Stimulated activated naive CD8-positive, alpha-beta T cell treated with anti-CD3 and anti-CD28 coated beads, Interleukin-15, Interleukin-2, amounts not matched to agents 100 U/mL and 50 U/mL, for 24 hours (primary cell): ENCODE results near the gene UGT2B7.
"Not testable (repeated sequence)": the region's sequence is repeated elsewhere in the genome, so short reads cannot be mapped to it uniquely, and the experiment has no call there.

Experiments used
- ATAC-seq: fragments of 150-1000 bp; cut with Tn5 transposase; one replicate; pipeline ENCODE4 v1.10.0; 2021
- DNase-seq: peaks from one replicate; pipeline ENCODE4 v3.0.0; 2021

Gene UGT2B7

GRCh38 chr4:69088473-69088872, 7.8 kb upstream of the UGT2B7 start:
- DNase-seq (no peak), ATAC-seq (no peak)

DNA sequence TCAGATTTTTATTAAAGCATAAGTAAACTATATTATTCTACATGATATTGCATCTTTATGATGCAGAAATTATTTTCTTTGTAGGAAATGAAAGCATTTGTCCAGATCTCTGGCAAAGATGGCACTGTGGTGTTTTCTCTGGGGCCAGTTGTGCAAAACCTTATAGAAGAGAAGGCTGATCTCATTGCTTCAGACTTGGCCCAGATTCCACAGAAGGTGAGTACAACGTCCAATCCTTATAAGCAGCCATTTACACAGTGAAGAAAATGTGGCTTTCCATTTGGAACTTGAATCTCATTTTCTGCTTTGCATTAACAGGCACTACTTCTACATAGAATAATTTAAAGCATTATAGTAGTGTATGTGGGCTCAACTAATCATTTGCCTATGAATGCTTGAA, 6.9 kb upstream of the UGT2B7 start:
- no peak for DNase-seq
- no peak for ATAC-seq

DNA sequence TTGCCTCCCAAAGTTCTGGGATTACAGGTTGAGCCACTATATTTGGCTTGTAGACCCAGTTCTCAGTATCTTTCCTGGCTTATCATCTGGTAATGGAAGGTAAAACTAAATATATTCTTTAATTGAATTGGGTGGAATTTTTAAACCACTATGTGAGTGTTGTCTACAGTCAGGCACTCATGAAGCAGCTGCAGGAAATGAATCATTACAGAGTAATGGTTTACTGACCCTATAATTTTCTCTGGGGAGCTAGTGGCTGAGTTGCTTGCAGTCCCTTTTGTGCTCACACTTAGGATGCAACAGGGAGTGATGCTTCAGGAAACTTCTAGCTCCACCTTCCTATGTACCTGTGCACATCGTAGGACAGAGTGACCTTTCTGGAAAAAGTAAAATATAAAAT, 4.1 kb upstream of the UGT2B7 start:
- ATAC-seq: no peak
- DNase-seq: no peak

DNA sequence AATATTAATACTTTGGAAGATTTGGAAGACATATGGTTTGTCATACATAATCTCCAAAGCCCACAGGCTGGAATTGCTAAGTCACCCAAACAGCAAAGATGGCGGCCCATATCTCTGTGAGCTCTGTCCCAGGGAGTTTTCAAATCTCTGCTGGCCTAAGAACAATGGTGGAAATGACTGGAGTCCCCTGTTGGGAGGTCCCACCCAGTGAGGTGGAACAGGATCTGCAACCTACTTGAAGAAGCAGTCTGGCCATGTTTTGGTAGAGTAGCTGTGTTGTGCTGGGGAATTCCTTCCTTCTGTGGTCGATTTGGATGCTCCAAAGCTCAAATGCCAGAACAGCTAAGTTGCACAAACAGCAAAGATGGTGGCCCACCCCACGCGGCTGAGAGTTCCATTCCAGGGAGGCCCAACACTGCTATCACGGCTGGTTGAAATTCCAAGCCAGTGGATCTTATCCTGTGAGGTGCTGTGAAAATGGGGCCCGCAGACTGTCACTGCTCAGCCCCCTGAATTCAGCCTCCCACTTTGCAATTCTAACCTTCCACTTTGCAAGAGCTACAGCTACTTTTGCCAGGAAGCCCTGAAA, 3.2 kb upstream of the UGT2B7 start:
- ATAC-seq (no peak), DNase-seq (no peak)

DNA sequence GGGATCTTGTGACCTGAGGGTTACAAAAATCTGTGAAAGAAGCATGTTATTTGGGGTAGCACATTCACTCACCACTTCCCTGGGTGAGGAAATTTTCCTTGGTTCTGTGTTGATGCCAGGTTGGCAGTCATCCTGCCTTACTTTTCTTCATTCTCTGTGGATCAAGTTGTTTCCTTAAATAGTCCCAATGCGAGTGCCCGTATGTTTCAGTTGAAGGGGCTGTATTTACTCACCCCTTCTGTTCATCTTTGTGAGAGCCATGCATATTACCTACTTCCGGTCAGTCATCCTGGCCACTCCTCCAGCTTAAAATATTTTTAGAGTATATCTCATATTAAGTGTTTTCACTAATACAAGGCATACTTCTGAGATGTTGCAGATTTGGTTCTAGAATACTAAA, 2.6 kb upstream of the UGT2B7 start:
- no peak for DNase-seq
- ATAC-seq: no peak

GRCh38 chr4:69095301-69095731, 958 bp upstream of the UGT2B7 start:
- no peak for DNase-seq
- ATAC-seq: no peak

DNA sequence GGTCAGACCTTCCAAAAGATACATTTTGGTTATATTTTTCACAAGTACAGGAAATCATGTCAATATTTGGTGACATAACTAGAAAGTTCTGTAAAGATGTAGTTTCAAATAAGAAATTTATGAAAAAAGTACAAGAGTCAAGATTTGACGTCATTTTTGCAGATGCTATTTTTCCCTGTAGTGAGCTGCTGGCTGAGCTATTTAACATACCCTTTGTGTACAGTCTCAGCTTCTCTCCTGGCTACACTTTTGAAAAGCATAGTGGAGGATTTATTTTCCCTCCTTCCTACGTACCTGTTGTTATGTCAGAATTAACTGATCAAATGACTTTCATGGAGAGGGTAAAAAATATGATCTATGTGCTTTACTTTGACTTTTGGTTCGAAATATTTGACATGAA, 536 bp downstream of the UGT2B7 start:
- ATAC-seq (no peak), DNase-seq (no peak)

- DNase-seq (no peak), ATAC-seq (no peak)
Observed at GRCh38 chr4:69098470-69098869, 2.2 kb downstream of the UGT2B7 start.

DNA sequence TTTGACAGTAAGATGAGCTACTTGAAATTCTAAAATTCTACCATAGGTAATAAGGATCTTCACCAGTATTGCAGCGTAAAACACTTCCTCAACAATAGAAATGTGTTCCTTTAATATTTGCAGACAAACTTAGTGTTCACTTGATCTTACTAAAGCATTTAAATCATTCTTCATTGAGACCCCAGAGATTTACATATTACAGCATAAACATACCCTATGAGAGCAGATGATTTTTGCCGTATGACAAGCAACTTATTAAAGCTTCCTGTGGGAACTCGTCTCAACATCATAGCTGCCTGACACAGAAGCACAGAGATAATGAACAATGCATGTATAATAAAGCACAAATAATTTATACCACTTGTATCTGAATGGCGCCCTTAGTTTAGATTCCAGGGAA, 3.6 kb downstream of the UGT2B7 start:
- DNase-seq (no peak), ATAC-seq (no peak)

GRCh38 chr4:69102668-69103067, 6.4 kb downstream of the UGT2B7 start:
- DNase-seq: not testable (repeated sequence)

GRCh38 chr4:69104719-69105275, 8.5 kb downstream of the UGT2B7 start:
- DNase-seq (no peak), ATAC-seq (no peak)

More at GRCh38 chr4:69102668-69103067, 6.4 kb downstream of the UGT2B7 start:
- not testable (repeated sequence) for ATAC-seq

GRCh38 chr4:69115151-69115850, 19.0 kb downstream of the UGT2B7 start:
- not testable (repeated sequence) for ATAC-seq, DNase-seq

DNA sequence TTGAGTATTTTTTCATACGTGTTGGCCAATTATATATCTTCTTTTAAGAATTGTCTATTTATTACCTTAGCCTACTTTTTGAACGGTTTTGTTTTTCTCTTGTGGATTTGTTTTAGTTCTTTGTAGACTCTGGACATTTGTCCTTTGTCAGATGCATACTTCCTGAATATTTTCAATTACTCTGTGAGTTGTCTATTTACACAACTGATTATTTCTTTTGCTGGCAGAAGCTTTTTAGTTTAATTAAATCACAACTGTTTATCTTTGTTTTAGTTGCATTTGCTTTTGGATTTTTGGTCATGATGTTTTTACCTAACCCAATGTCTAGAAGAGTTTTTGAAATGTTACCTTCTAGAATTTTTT, 19.6 kb downstream of the UGT2B7 start:
- DNase-seq (no peak), ATAC-seq (no peak)

DNA sequence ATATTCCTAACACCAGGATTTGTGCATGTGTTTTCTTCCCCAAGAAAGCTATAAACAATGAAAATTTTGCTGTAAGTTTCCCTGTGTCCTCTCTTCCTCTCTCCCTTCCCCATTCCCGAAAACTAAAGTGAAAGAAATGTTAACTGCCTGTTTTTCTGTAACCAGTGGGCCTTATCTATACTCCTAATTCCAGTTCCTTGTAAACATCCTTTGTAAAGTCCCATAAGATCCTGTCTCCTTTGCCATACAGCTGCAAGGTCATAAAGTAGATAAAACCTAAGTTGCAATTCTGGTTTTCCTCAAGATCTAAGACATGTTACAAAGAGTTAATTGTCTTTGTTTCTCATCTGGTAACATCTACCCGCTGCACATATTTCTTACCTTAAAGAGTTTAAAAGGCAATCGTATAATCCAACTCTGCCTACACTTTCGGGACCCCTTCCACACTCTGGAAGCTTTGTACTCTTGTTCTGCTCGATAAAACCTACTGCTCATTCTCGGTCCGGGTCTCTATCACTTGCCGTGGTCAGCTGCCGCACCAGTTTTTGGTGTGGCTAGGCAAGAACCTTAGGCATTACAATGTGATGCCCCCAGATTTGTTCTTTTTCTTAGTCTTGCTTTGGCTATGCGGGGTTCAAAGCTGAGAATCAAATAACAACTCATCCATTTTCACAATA, 20.5 kb downstream of the UGT2B7 start:
- no peak for DNase-seq
- ATAC-seq: no peak

DNA sequence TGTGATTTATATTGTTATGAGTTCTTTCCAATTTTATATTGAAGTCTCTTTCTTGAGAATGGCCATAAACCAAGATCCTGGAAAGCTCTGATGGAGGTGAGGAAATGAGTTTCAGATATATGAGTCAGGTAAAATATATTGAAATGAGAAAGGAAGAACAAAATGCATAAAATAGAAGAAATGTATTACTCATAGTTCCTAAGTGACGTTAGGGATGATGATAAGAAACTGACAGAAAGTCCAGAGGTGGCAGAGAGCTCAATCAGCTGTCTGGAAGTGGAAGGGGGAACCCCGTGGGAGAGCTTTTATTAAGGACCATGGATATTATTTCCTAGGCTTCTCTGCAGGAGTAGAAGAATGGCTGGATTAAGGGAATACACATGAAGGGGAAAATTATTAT, 24.6 kb downstream of the UGT2B7 start:
- ATAC-seq: no peak
- no peak for DNase-seq

- DNase-seq (no peak), ATAC-seq (no peak)
Observed at GRCh38 chr4:69122476-69122875, 26.2 kb downstream of the UGT2B7 start.

DNA sequence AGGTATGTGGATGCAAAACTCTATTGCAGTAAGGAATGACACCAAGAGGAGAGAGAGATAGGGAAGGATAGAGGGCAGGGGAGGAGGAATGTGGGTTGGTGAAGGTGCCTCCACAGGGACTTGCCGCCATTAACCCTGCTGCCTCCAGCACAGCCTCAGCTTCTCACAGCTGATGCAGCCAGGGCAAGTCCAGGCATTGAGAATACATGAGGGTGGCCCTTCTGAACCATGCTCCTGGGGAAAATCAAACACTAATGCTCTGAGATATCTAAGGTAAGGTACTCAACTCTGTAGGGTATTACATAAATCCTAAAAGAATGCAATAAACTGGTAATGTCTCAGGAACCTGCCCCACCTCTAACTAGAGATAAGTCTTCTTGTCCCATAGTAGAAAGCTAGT, 28.7 kb downstream of the UGT2B7 start:
- no peak for ATAC-seq
- DNase-seq: no peak

DNA sequence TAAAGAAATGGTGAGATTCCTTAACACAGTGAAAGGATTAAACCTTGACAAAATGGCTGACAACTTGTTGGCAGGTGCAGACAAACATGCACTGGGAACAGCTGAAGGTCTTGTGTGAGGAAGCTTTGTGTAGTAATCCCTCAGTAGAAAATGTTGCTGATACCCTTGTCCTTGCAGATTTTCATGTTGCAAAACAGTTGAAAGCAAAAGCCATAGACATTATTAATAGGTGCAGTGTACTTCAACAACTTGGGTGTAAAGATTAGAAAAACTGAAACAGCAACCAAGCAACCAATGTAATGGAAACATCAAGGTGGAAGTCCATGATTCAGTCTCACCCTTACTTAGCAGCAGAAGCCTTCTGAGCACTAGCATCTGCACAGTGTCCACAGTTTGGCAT, 29.8 kb downstream of the UGT2B7 start:
- ATAC-seq (no peak), DNase-seq (no peak)

DNA sequence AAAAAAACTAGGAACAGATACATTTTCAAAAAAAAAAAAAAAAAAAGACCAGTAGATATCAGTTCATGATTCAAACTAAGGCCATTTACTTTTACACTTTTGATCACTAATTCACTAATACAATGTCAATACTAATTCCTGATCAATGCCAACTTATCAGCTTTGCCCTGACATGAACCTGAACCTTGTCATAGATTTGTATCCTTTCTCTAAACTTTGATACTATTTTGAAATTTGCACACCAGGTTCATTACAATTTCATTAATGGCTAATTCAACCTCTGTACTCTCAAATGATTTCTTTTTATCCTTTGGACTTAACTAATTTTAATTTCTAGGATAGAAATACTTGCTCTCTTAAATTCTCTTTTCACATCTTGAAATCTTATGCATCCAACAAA, 37.7 kb downstream of the UGT2B7 start:
- ATAC-seq (no peak), DNase-seq (no peak)

GRCh38 chr4:69134471-69134870, 38.2 kb downstream of the UGT2B7 start:
- ATAC-seq: no peak
- DNase-seq: no peak

DNA sequence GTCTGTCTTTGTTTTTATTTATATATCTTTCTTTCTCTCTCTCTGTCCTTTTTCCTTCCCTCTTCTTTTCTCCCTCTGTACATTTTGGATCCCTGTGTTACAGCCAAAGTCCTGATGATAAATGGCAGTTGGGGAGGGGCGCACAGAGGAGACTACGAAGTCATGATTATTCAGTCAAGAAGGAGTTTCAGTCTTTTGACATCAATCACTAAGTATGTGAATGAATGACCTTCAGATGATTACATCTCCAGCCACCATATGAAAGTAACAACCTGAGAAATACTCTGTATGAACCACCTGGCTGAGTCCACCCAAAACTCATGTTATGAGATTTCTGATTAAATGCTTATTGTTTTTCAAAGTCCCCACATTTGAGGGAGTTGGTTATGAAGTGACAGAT, 45.0 kb downstream of the UGT2B7 start:
- ATAC-seq (no peak), DNase-seq (no peak)

DNA sequence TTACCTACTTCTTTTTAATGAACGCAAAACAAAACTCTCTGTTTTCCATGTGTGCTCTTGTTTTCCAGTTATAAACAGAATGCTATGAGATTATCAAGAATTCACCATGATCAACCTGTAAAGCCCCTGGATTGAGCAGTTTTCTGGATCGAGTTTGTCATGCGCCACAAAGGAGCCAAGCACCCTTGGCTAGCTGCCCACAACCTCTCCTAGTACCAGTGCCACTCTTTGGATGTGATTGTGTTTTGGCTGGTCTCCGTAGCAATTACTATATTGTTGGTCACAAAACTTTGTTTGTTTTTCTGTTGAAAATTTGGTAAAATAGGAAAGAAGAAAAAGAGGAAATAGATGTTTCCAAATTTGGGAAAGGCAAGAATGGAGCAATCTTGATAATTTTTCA, 51.1 kb downstream of the UGT2B7 start:
- DNase-seq (no peak), ATAC-seq (no peak)

DNA sequence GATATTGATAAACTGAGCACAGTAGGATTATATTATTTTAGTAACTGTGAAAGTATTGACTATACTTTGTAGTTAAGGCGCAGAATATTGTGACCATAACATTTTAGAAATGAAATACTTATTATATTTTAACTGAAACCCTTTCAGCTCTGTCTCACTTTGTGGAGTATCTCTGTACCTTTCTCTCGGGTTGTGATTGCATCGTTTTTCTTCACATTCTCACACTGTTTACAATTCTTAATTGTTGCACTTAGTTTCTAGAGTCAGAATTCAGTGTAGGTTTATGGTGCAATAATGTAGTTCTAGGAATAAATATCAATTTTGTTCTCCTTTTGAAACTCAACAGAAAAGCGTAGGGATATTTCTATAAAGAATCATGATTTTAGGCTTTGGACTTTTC, 57.7 kb downstream of the UGT2B7 start:
- no peak for ATAC-seq
- DNase-seq: no peak
